ENCODE measurements around the gene EHD4.

The EHD4 gene

DNA sequence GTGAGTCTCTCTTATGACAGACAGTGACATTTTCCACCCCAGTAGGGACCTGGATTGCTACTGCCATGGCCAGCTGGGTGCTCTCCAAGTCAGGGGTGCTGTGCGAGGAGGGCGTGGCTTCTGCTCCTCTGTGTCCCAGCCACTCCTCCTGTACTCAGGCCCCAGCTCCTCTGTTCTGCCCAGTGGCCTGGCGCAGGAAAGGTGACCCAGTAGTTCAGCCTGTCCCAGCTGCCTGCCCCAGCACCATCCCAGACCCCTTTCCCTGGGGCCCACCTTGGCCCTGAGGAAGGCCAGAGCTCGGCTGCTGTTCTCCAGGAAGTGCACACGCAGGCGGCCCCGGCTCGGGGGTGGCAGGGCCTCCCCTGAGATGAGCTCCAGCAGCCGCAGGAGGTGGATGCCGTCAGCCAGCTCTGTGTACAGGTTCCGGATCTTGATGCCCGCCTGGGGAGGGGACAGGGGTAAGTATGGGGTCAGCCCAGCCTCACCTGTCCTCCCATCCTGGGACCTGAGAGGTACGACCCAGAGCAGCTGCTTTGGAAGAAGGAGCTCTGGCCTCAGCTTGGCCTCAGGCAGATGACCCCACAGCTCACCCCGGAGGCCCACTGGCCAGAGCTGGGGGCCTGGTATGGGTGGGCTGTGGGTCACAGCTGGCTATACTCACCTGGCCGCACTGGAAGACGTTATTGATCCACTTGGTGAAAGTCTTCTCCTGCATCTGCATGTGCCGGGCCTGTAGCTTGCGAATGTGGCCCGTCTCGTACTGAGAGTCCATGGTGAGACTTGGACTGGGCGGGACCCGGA is 79.5 kb downstream of the EHD4 start:
- H3K27ac ChIP-seq, result peak overlapping the region; percentile 5
- no peak for TF ChIP-seq ZFX (IDR thresholded peaks at IDR 0.05)
- TF ChIP-seq, protein P1, sequence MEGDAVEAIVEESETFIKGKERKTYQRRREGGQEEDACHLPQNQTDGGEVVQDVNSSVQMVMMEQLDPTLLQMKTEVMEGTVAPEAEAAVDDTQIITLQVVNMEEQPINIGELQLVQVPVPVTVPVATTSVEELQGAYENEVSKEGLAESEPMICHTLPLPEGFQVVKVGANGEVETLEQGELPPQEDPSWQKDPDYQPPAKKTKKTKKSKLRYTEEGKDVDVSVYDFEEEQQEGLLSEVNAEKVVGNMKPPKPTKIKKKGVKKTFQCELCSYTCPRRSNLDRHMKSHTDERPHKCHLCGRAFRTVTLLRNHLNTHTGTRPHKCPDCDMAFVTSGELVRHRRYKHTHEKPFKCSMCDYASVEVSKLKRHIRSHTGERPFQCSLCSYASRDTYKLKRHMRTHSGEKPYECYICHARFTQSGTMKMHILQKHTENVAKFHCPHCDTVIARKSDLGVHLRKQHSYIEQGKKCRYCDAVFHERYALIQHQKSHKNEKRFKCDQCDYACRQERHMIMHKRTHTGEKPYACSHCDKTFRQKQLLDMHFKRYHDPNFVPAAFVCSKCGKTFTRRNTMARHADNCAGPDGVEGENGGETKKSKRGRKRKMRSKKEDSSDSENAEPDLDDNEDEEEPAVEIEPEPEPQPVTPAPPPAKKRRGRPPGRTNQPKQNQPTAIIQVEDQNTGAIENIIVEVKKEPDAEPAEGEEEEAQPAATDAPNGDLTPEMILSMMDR (conservative IDR thresholded peaks at IDR 0.05), result no peak

DNA sequence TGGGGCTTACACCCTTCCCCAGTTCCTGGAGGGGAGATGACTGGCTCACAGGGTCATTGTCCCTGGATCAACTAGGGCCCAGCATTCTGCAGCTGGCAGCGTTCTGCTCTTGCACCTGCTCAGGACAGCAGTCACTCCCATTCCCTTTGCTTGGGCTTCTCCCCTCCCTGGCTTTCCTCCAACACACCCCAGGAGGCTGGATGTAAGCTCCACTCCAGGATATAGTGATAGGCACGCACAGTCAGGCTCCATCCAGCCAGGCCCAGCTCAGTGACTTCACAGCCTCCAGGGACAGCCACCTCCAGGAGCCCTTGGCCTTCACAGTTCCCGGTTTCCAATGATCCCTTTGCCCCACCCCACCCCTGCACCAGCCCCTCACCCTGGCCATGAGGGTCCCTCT is 80.4 kb downstream of the EHD4 start:
- TF ChIP-seq ZFX (IDR thresholded peaks at IDR 0.05), result no peak
- TF ChIP-seq, protein P1 (conservative IDR thresholded peaks at IDR 0.05), result no peak
- peak overlapping the region; percentile 5 for H3K27ac ChIP-seq

DNA sequence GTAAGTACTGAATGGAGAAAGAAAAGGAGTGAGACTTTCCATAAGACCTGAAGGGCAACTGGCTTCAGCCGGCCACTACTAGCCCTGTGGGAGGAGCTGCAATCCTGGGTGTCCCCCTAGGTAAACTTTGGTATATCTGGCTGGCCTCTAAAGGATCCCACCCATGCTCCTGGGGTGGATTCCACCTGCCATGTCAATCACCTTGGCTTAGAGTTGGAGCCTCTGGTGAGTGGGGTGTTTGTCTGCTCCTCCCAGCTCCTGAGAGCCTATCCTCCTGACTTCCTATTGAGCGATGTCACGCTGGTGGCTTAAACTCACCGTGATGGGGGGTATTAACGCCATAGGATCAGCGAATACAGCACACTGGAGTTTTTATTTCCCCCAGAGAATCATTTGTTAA is 81.1 kb downstream of the EHD4 start:
- H3K27ac ChIP-seq, result no peak overlapping the region
- TF ChIP-seq, protein P1 (conservative IDR thresholded peaks at IDR 0.05), result no peak
- no peak for TF ChIP-seq ZFX (IDR thresholded peaks at IDR 0.05)

DNA sequence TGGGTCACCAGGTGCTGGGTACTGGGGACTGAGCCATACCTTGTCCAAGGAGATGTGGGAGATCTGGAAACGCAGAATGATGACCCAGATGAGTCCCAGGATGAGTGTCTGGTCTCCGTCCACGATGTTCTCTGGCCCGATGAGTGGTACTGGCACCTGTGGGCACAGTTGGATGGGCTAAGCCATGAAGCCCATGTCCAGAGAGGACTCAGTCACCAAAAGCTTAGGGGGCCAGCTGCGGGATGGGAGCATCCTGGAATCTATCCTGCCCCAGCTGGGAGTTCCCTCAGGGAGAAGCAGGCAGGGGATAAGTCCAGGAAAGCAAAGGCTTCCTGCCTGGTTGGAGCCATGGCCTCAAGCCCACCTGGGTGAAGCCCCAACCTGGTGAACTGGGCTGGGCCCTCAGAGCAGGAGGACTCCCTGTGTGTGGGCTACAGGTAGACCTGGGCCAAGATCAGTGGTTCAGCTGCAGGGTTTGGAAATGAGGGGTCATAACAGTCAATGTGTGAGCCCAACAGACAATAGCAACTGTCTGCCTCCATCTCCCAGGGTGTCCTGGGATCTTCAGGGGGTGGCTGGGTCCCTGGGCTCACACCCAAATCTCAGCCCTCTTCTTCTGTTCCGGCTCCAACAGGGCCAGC is 82.2 kb downstream of the EHD4 start:
- TF ChIP-seq, protein P1 (conservative IDR thresholded peaks at IDR 0.05), result no peak
- no peak for TF ChIP-seq ZFX (IDR thresholded peaks at IDR 0.05)
- no peak overlapping the region for H3K27ac ChIP-seq

DNA sequence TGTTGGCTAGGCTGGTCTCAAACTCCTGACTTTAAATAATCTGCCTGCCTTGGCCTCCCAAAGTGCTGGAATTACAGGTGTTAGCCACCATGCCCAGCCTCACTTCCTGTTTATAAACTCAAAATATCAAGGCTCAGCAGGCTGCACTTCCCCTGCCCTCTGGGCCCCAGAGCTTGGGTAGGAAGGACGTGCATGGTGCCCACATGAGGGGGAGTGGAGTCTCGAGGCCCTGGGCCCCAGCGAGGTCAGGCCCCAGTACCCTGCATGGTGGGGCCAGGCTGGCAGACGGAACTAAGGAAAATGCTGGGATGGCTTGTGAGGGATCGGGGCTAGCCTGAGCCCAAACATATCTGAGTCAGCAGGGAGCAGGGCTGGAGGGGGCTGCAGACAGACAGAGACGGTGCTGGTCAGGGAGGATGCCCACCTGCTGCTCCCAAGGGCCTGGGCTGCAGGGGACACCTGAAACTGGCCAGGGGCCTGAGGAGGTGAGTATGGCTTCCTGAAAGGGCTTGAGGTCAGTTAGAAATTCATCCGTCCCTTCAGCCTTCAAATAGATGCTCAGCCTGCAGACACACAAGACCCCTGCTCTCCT is 83.6 kb downstream of the EHD4 start:
- TF ChIP-seq, protein P1 (conservative IDR thresholded peaks at IDR 0.05), result no peak
- TF ChIP-seq ZFX (IDR thresholded peaks at IDR 0.05), result no peak
- H3K27ac ChIP-seq, result no peak overlapping the region

- TF ChIP-seq, protein P1 (conservative IDR thresholded peaks at IDR 0.05), result no peak
- no peak for TF ChIP-seq ZFX (IDR thresholded peaks at IDR 0.05)
- H3K27ac ChIP-seq, result no peak overlapping the region
These were observed 84.5 kb downstream of the EHD4 start for GRCh38 chr15:41887893-41888292.

GRCh38 chr15:41887161-41887560 is 85.2 kb downstream of the EHD4 start:
- H3K27ac ChIP-seq, result no peak overlapping the region
- no peak for TF ChIP-seq ZFX (IDR thresholded peaks at IDR 0.05)
- TF ChIP-seq, protein P1 (conservative IDR thresholded peaks at IDR 0.05), result no peak
